Endometrial microvascular endothelial cells (primary cell): ENCODE measurements around the gene CBS. TPM values are rescaled to one million over a fixed set of nuclear protein-coding genes. Genes with fewer than 3 reads are reported as not detected.
"Not testable (repeated sequence)": the region's sequence is repeated elsewhere in the genome, so short reads cannot be mapped to it uniquely, and the experiment has no call there.

Source experiments
- in situ Hi-C: cut with HindIII; loops from 2 replicates; pipeline ENCODE4 v1.10.0; 2017; ENCODE audit warnings: low sequenced_read_pairs, low pct_unique_long_range_greater_than_20kb; ENCODE audit errors: inconsistent ontology term
- total RNA-seq: library from RNA; depleted of rRNA; stranded (reverse); fragments of >200 nt; gene quantifications from one replicate; pipeline ENCODE4 v1.2.3, GENCODE V29; 2015; ENCODE audit errors: inconsistent ontology term

The CBS gene
- total RNA-seq, 1 donor from 2014 or later = 4.6 TPM

GRCh38 chr21:43072742-43073141 is 2.9 kb downstream of the CBS start:
- in situ Hi-C loops = not testable (repeated sequence)

GRCh38 chr21:43069682-43070081 is 6.0 kb downstream of the CBS start:
- in situ Hi-C loops = not testable (repeated sequence)

- in situ Hi-C loops = not testable (repeated sequence)
Measured at GRCh38 chr21:43068065-43068464, 7.6 kb downstream of the CBS start.

GRCh38 chr21:43066690-43067089 is 8.9 kb downstream of the CBS start:
- in situ Hi-C loops = not testable (repeated sequence)

GRCh38 chr21:43065991-43066390 is 9.6 kb downstream of the CBS start:
- in situ Hi-C loops = not testable (repeated sequence)

- in situ Hi-C loops = not testable (repeated sequence)
Measured at GRCh38 chr21:43064265-43064917, 11.2 kb downstream of the CBS start.

- in situ Hi-C loops = not testable (repeated sequence)
Measured at GRCh38 chr21:43062955-43063664, 12.5 kb downstream of the CBS start.

- in situ Hi-C loops = not testable (repeated sequence)
Measured at GRCh38 chr21:43053112-43053511, 22.5 kb downstream of the CBS start.

GRCh38 chr21:43045876-43046821 is 29.5 kb downstream of the CBS start:
- in situ Hi-C loops = not testable (repeated sequence)

GRCh38 chr21:43045165-43045875 is 30.3 kb downstream of the CBS start:
- in situ Hi-C loops = not testable (repeated sequence)

- in situ Hi-C loops = not testable (repeated sequence)
Measured at GRCh38 chr21:43044547-43044946, 31.1 kb downstream of the CBS start.

- in situ Hi-C loops = not testable (repeated sequence)
Measured at GRCh38 chr21:43043291-43043690, 32.3 kb downstream of the CBS start.

GRCh38 chr21:43042169-43042568 is 33.5 kb downstream of the CBS start:
- in situ Hi-C loops = not testable (repeated sequence)

GRCh38 chr21:43038659-43039044 is 37.0 kb downstream of the CBS start:
- in situ Hi-C loops = not testable (repeated sequence)

GRCh38 chr21:43037918-43038658 is 37.5 kb downstream of the CBS start:
- in situ Hi-C loops = not testable (repeated sequence)

- in situ Hi-C loops = not testable (repeated sequence)
Measured at GRCh38 chr21:43036889-43037288, 38.7 kb downstream of the CBS start.

GRCh38 chr21:43034826-43035225 is 40.8 kb downstream of the CBS start:
- in situ Hi-C loops = no loop called here

GRCh38 chr21:43034101-43034500 is 41.5 kb downstream of the CBS start:
- in situ Hi-C loops = no loop called here
